K562 (cell line): ENCODE results near the gene DYSF. TPM values are rescaled to one million over a fixed set of nuclear protein-coding genes. Genes with fewer than 3 reads are reported as not detected.
A peak's percentile ranks its signal among the peaks of the same experiment; 100 is the strongest.

Experiments used
- CHD2 ChIP-seq: IDR thresholded peaks from 2 replicates; pipeline ENCODE4 v1.6.1; 2011; ENCODE audit warnings: low read depth, low read length
- FIP1L1 ChIP-seq: fragments of 200-400 bp; formaldehyde crosslinking; IDR thresholded peaks from 2 replicates; pipeline ENCODE4 v1.6.1; 2018; ENCODE audit warnings: mild to moderate bottlenecking, low read depth, low read length; ENCODE audit not compliant: poor library complexity, severe bottlenecking
- GABPA ChIP-seq: fragments of 200-800 bp; sonication (Bioruptor generic); conservative IDR thresholded peaks from 2 replicates; pipeline ENCODE4 v1.6.1; 2016; ENCODE audit warnings: low read depth, missing genetic modification characterization, missing compliant biosample characterization
- KLF16 ChIP-seq: IDR thresholded peaks from 2 replicates; pipeline ENCODE4 v1.6.1; 2016; ENCODE audit warnings: antibody characterized with exemption
- MYBL2 ChIP-seq, 2 experiments: fragments of 450-650 bp in 1 of 2; sonication (generic) in 1 of 2; formaldehyde crosslinking in 1 of 2; IDR thresholded peaks; 2 replicates each; pipeline versions ENCODE4 v1.6.1 to v1.8.1; 2017 to 2022; ENCODE audit warnings: borderline replicate concordance in 1 of 2, inconsistent platforms in 1 of 2, low read depth in 1 of 2, mild to moderate bottlenecking in 1 of 2, missing genetic modification reagents in 1 of 2, moderate library complexity in 1 of 2
- NFIC ChIP-seq: fragments of 450-650 bp; IDR thresholded peaks from 2 replicates; pipeline ENCODE4 v1.6.1; 2017; ENCODE audit warnings: mild to moderate bottlenecking, inconsistent platforms
- RAD21 ChIP-seq, 2 experiments: fragments of 250-450 bp in 1 of 2; fragments of 450-650 bp in 1 of 2; sonication (Bioruptor Pico) in 1 of 2; formaldehyde crosslinking in 1 of 2; IDR thresholded peaks in 1 of 2; conservative IDR thresholded peaks in 1 of 2; 2 replicates each; pipeline versions ENCODE4 v1.4.0 to v1.8.0; 2020 to 2022; ENCODE audit warnings: mild to moderate bottlenecking in 2 of 2, moderate library complexity in 1 of 2
- RBM22 ChIP-seq: fragments of 200-400 bp; formaldehyde crosslinking; IDR thresholded peaks from 2 replicates; pipeline ENCODE4 v1.6.1; 2018; ENCODE audit warnings: low read length, low read depth; ENCODE audit not compliant: poor library complexity, severe bottlenecking
- SMC3 ChIP-seq: conservative IDR thresholded peaks from 2 replicates; pipeline ENCODE4 v1.6.1; 2011; ENCODE audit warnings: low read depth, low read length, improper control_type of control experiment; ENCODE audit not compliant: insufficient read depth
- polyA plus RNA-seq, 8 experiments: library from polyadenylated mRNA; depleted of rRNA in 4 of 8; stranded (reverse) in 5 of 8; unstranded in 3 of 8; fragments of >200 nt; fragmentation: Nextera tagmentation in 2 of 8; fragmentation: Illumina TruSeq in 1 of 8; extraction: Ambion mirVana in 2 of 8; extraction: Trizol in 1 of 8; gene quantifications; 2 replicates each; pipeline versions ENCODE4 v1.2.1 to v1.2.3, GENCODE V29; 2011 to 2014; ENCODE audit warnings: inconsistent platforms in 1 of 8, missing spikeins in 1 of 8
- total RNA-seq, 7 experiments: library from RNA; depleted of rRNA in 6 of 7; stranded (reverse); fragments of >200 nt in 6 of 7; fragmentation: Illumina TruSeq in 2 of 7; extraction: Trizol in 2 of 7; gene quantifications; 2 replicates each; pipeline versions ENCODE4 v1.2.1 to v1.2.3, GENCODE V29; 2011 to 2021; ENCODE audit warnings: low replicate concordance in 1 of 7

Gene DYSF
- total and polyA plus RNA-seq, 9 of the 15 experiments (the other 6 are each of a cell fraction or from before 2014, with no cell fraction given), result 0.01 to 0.80 (median 0.29) TPM

DNA sequence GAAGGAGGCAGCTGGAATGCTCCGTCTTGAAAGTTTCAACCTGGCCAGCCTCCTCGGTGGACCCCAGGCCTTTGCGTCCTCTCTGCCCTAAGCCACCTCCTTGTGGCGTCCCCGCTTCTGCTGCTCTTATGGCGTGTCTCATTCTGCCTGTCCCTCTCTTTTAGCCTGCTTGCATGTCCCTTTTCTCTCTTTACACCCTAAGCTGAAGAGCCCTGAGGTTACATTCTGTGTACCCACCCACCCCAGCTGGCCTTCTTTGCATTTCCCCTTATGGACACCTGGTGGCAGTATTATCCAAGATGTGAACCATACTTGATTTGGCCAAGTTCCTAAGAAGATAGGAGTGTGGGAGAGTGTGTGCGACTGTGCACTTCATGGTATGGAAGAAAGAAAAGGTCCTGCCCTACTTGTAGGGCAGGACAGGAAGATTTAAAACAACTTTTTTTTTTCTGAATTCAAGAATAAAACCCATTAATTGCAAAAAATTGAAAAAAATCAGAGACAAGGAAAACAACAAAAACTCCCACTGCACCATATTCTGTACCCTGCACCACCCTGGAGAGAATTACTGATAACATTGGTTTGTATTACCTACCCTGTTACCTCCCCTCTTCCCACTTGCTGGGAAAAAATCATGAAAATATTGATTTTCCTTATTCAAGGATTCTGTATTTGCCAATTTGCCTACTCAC lies 77.4 kb downstream of the DYSF start (continued):
- TF ChIP-seq MYBL2 (IDR thresholded peaks at IDR 0.05; ENCODE audit: low read depth) (no peak), MYBL2 (CRISPR knock-in tag; IDR thresholded peaks at IDR 0.05; ENCODE audit: borderline replicate concordance) (no peak), RBM22 (no peak), FIP1L1 (no peak), GABPA (tag) (0 out of 2 replicates have a peak, but pooled peaks have one; percentile 10), NFIC (peak; percentile 67), KLF16 (0 out of 2 replicates have a peak, but pooled peaks have one; percentile 25), CHD2 (no peak), RAD21 (CRISPR knock-in tag; conservative IDR thresholded peaks at IDR 0.05 in 1 of 2, IDR thresholded peaks at IDR 0.05 in 1 of 2) (peak; percentile 59 to 77), SMC3 (peak; percentile 43; the same call in 1 of the 2 replicates)
